ENCODE results near the gene PRR23B.
"Not testable (repeated sequence)": the region's sequence is repeated elsewhere in the genome, so short reads cannot be mapped to it uniquely, and the experiment has no call there.

Gene PRR23B

GRCh38 chr3:139032326-139033002 is 11.7 kb upstream of the PRR23B start:
- no peak overlapping the region for H3K27ac ChIP-seq
- TF ChIP-seq ZFX (IDR thresholded peaks at IDR 0.05; ENCODE audit: borderline replicate concordance): no peak
- TF ChIP-seq CTCF (IDR thresholded peaks at IDR 0.05): no peak

- H3K27ac ChIP-seq: not testable (repeated sequence)
These were observed 9.8 kb upstream of the PRR23B start for GRCh38 chr3:139030576-139030975.

GRCh38 chr3:139024968-139025367 is 4.2 kb upstream of the PRR23B start:
- no peak for TF ChIP-seq CTCF (IDR thresholded peaks at IDR 0.05)
- no peak for TF ChIP-seq ZFX (IDR thresholded peaks at IDR 0.05; ENCODE audit: borderline replicate concordance)
- H3K27ac ChIP-seq: no peak overlapping the region

DNA sequence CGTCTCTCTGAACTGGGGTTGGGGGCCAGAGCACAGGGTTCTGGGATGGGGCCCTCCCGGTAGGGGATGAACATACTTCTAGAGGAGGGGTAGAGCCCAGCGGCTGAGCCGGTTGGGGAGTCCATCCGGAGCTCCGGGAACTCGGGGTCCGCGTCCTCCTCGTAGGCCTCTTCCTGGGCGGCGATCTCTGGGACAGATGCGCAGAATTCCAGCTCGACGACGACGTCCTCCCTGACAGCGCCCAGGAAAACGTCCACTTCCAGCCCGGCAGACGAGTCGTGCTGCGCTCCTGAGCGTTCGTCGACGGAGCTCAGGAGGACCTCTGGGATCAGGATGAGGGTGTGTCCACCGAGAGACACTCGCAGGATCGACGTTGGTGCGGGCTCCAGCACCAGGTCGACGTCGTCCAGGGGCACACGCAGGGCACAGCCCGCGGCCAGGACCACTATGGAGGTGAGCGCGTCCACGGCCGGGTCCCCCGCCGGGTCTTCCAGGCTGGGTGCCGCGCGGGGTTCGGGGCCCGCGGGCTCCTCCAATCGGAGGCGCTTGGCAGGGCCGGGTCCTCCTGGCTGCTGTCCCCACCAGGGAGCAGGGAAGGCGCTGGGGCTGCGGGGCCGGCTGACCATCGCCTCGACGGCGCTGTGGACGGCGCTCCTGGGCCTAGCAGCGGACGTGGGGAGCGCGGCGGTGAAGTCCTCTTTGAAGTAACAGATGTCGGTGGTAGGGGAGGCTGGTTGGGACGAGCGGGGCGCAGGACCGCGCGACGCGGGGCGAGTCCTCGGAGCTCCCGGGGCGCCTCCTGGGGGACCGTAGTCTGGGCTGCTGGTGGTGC is 474 bp downstream of the PRR23B start:
- no peak for TF ChIP-seq ZFX (IDR thresholded peaks at IDR 0.05; ENCODE audit: borderline replicate concordance)
- TF ChIP-seq CTCF (IDR thresholded peaks at IDR 0.05): no peak
- H3K27ac ChIP-seq: no peak overlapping the region

DNA sequence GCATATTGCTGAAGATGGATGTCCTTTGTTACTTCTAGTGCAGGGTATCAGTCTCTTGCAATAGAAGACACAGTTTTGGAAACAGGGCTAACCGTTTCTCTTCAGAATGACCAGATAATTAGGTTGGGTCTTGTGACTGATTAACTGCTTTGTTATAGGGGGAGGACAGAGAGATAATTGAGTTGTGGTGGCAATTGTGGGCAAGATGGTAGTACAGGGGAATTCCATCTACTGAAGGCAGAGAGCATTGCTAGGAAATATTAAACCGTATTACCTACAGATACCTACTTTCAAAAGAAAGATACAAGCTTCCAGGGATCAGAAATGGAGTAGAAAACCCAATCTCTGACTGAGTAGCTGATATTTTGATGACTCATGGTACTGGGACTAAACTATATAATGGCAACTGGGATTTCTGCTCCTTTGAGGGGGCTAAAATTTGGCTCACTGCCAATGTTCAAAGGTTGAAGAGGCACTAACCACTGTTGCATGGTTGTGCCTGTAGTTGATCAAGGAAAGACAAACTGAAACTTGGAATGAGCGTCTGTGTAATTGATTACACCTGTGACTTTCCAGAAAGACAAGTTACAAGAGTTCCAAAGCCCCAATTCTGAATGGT is 4.2 kb downstream of the PRR23B start:
- no peak overlapping the region for H3K27ac ChIP-seq
- no peak for TF ChIP-seq ZFX (IDR thresholded peaks at IDR 0.05; ENCODE audit: borderline replicate concordance)
- no peak for TF ChIP-seq CTCF (IDR thresholded peaks at IDR 0.05)

DNA sequence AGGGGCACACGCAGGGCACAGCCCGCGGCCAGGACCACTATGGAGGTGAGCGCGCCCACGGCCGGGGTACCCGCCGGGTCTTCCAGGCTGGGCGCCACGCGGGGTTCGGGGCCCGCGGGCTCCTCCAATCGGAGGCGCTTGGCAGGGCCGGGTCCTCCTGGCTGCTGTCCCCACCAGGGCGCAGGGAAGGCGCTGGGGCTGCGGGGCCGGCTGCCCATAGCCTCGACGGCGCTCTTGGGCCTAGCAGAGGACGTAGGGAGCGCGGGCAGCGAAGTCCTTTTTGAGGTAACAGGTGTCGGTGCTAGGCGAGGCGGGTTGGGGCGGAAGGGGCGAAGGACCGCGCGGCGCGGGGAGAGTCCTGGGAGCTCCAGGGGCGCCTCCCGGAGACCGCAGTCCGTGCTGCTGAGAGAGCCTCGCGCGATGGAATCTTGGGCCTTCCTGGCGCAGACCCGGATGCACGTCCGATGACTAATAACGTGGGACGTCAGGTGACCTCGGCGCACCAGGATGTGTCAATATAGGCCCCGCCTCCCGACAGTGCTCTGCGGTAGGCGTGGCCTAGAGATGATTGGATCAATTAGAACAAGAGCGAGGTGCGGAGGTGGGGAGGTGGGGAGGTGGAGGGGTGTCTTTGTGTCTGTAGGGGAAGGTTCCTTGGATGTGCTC is 14.5 kb downstream of the PRR23B start, which contains the start of gene PRR23A:
Gene PRR23A (minus strand): TSS at position 218 of the 666 bp plus-strand sequence. CDS start 0 bp downstream, at position 218.
- TF ChIP-seq CTCF (IDR thresholded peaks at IDR 0.05) (no peak), ZFX (IDR thresholded peaks at IDR 0.05; ENCODE audit: borderline replicate concordance) (no peak)

GRCh38 chr3:139005356-139005993 is 15.3 kb downstream of the PRR23B start:
- H3K27ac ChIP-seq: no peak overlapping the region
- no peak for TF ChIP-seq ZFX (IDR thresholded peaks at IDR 0.05; ENCODE audit: borderline replicate concordance)
- TF ChIP-seq CTCF (IDR thresholded peaks at IDR 0.05): no peak

More for the DNA sequence above, 14.5 kb downstream of the PRR23B start, which contains the start of gene PRR23A:
- H3K27ac ChIP-seq: no peak within 1 kb of the TSS

All from 22Rv1 (cell line).